Nephron (organoid): ENCODE measurements around the gene TBC1D17.

Source experiments
- H3K27ac Mint-ChIP-seq, 3 experiments: 2 replicates each; pipeline ENCODE4 v1.8.0; 2020; ENCODE audit warnings: mixed read lengths in 3 of 3, mild to moderate bottlenecking in 2 of 3, moderate library complexity in 1 of 3
- H3K27me3 Mint-ChIP-seq: 2 replicates; pipeline ENCODE4 v1.8.0; 2021; ENCODE audit warnings: low read depth, mild to moderate bottlenecking, moderate library complexity, mixed read lengths
- H3K36me3 Mint-ChIP-seq: 2 replicates; pipeline ENCODE4 v1.8.0; 2020; ENCODE audit warnings: low read depth, mixed read lengths
- H3K4me1 Mint-ChIP-seq: 2 replicates; pipeline ENCODE4 v1.8.0; 2020; ENCODE audit warnings: mixed read lengths
- H3K4me3 Mint-ChIP-seq, 3 experiments: 2 replicates each; pipeline ENCODE4 v1.8.0; 2020; ENCODE audit warnings: mild to moderate bottlenecking in 3 of 3, mixed read lengths in 3 of 3, moderate library complexity in 2 of 3
- H3K9me3 Mint-ChIP-seq: 2 replicates; pipeline ENCODE4 v1.8.0; 2020; ENCODE audit warnings: mixed read lengths
- TF ChIP-seq, protein P1 (sequence below), 3 experiments: fragments of 200-600 bp; sonication (generic); IDR thresholded peaks; one replicate each; pipeline ENCODE4 v1.5.0; 2021; ENCODE audit warnings: antibody characterized with exemption in 3 of 3; ENCODE audit not compliant: unreplicated experiment in 3 of 3

The TBC1D17 gene

DNA sequence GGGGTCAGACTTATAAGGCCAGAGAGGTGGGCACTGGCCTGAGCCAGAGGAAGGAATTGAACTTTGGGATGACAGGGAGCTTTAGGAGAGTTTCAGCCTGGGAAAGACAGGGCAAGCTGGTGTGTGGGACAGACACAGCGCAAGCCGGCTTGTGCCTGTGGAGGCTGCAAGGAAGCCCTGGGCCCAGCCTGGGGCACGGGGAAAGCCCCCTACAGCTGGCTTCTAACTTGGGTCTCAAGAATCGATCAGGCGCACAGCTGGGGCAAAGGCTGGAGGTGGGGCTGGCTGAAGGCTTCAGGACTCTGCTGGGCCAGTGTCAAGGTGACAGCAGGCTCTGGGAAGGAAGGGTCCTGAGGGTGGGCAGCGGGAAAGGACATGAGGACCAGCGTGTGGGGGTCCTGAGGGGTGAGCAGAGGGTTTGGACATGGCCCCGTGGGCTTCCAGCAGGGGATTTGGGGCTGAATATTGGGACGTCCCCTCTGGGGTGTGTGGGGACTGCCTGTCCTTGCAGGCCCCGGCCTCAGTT is 23.6 kb upstream of the TBC1D17 start:
- H3K27ac Mint-ChIP-seq: peak overlapping the region in 2 of 3 experiments; percentile 31 to 83
- peaks cover 32% of the 10 kb centered on the region for H3K36me3 Mint-ChIP-seq
- peaks cover 23% of the 10 kb centered on the region for H3K4me1 Mint-ChIP-seq
- no peaks in the 10 kb centered on the region for H3K27me3 Mint-ChIP-seq
- TF ChIP-seq, protein P1, sequence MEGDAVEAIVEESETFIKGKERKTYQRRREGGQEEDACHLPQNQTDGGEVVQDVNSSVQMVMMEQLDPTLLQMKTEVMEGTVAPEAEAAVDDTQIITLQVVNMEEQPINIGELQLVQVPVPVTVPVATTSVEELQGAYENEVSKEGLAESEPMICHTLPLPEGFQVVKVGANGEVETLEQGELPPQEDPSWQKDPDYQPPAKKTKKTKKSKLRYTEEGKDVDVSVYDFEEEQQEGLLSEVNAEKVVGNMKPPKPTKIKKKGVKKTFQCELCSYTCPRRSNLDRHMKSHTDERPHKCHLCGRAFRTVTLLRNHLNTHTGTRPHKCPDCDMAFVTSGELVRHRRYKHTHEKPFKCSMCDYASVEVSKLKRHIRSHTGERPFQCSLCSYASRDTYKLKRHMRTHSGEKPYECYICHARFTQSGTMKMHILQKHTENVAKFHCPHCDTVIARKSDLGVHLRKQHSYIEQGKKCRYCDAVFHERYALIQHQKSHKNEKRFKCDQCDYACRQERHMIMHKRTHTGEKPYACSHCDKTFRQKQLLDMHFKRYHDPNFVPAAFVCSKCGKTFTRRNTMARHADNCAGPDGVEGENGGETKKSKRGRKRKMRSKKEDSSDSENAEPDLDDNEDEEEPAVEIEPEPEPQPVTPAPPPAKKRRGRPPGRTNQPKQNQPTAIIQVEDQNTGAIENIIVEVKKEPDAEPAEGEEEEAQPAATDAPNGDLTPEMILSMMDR (IDR thresholded peaks at IDR 0.05; ENCODE audit: unreplicated experiment in 3 of 3): no peak
- H3K4me3 Mint-ChIP-seq: peak overlapping the region; percentile 79 to 86 (median 85)
- H3K9me3 Mint-ChIP-seq: peaks cover 11% of the 10 kb centered on the region

DNA sequence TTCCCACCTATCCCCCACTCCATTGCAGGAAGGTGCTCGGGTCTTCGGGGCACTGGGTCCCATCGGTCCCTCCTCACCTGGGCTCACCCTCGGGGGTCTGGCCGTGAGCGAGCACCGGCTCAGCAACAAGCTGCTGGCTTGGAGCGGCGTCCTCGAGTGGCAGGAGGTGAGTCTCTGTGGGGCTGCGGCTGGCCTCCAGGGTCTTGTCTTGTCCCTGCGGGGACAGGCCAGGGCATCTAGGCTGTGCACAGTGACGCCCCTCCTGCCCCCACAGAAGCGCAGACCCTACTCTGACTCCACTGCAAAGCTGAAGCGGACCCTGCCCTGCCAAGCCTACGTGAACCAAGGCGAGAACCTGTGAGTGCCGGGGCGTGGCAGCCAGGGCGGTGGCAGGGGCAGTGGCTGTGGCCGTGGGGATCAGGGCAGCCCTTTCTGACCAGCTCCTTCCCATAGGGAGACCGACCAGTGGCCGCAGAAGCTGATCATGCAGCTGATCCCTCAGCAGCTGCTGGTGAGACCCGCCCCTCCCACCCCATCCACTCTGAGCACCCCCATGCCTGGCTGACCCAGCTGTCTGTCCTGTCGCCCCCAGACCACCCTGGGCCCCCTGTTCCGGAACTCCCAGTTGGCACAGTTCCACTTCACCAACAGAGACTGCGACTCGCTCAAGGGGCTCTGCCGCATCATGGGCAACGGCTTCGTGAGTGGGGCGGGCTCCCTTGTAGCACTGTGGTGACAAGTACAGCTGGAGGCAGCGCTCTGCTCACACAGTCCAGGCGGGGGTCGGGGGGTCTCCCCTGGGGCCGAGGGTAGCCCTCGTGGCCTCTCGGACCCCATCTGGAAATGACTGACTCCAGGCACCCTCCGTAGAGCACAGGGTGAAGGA is 22.9 kb upstream of the TBC1D17 start:
- Mint-ChIP-seq H3K9me3 (peaks cover 7% of the 10 kb centered on the region), H3K36me3 (peaks cover 28% of the 10 kb centered on the region), H3K27ac (no peak overlapping the region)

DNA sequence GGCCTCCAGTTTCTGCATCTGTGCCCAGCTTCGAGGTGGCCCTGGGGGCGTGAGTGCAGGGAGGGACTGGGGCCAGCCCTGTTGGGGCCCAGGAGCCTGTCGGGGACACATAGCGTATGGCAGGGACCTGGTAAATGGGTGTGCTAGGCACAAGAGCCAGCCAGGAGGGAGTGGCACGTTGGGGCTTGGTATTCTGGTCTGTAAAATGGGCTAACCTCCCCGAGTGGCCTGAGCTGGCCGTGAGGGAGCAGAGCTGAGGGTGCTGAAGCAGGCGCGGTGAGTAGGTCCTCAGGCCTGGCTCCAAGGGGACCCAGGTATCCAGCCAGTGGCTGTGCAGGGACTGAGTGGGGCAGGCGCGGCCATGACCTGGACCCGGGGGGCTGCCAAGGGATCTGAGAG is 22.2 kb upstream of the TBC1D17 start:
- peaks cover 21% of the 10 kb centered on the region for H3K36me3 Mint-ChIP-seq
- H3K4me1 Mint-ChIP-seq: peaks cover 20% of the 10 kb centered on the region
- TF ChIP-seq, protein P1 (IDR thresholded peaks at IDR 0.05; ENCODE audit: unreplicated experiment in 3 of 3): no peak
- H3K27me3 Mint-ChIP-seq: no peaks in the 10 kb centered on the region
- H3K27ac Mint-ChIP-seq: peak overlapping the region in 1 of 3 experiments; percentile 22
- H3K9me3 Mint-ChIP-seq: peaks cover under 1% of the 10 kb centered on the region
- H3K4me3 Mint-ChIP-seq: no peak overlapping the region

More for the DNA sequence above, 22.9 kb upstream of the TBC1D17 start:
- H3K27me3 Mint-ChIP-seq: no peaks in the 10 kb centered on the region
- no peak overlapping the region for H3K4me3 Mint-ChIP-seq
- peaks cover 23% of the 10 kb centered on the region for H3K4me1 Mint-ChIP-seq
- TF ChIP-seq, protein P1 (IDR thresholded peaks at IDR 0.05; ENCODE audit: unreplicated experiment in 3 of 3): no peak

DNA sequence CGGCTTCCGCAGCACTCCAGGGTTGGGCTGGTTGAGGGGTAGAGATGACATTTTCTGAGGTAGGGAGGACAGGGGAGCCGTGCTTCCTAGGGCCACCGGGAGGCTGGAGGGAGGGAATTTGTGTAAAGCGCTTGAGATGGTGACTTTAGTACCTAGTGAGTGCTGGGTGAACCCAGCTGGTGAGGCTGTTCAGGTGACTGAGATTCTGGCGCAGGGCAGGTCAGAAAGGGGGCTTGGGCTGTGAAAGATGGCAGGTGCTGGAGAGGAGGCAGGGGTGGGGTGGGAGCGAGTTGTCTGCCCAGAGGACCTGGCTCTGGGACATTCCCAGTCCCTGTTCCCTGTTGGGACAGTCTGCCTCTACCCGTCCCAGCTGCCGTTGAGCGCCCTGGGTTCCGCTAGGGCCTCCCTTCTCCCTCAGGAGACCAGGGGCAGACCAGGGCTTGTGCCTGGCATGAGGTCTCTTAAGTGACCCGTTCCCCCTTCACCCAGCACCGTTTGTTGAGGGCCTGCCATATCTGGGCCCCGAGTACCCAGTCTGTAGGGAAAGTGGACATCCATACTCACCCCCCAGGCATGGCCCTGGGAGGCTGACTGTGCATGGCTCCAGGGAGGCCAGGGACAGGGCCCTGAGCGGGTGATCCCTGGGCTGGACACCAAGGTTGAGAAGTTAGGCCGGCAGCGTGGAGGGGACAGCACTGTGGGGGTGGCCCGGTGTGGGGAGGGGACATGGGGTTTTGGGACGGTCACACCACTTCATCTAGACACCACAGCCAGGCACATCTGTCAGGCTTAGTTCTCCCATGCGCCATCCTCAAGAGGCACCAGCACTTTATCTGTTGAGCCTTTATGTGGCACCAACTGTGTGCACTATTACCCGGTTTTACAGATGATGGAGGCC is 21.6 kb upstream of the TBC1D17 start:
- peak overlapping the region in 1 of 3 experiments; percentile 22 for H3K27ac Mint-ChIP-seq
- peaks cover 20% of the 10 kb centered on the region for H3K36me3 Mint-ChIP-seq
- no peaks in the 10 kb centered on the region for H3K9me3 Mint-ChIP-seq
- no peaks in the 10 kb centered on the region for H3K27me3 Mint-ChIP-seq
- TF ChIP-seq, protein P1 (IDR thresholded peaks at IDR 0.05; ENCODE audit: unreplicated experiment in 3 of 3): no peak
- H3K4me1 Mint-ChIP-seq: peaks cover 20% of the 10 kb centered on the region
- H3K4me3 Mint-ChIP-seq: peak overlapping the region in 1 of 3 experiments; percentile 26

DNA sequence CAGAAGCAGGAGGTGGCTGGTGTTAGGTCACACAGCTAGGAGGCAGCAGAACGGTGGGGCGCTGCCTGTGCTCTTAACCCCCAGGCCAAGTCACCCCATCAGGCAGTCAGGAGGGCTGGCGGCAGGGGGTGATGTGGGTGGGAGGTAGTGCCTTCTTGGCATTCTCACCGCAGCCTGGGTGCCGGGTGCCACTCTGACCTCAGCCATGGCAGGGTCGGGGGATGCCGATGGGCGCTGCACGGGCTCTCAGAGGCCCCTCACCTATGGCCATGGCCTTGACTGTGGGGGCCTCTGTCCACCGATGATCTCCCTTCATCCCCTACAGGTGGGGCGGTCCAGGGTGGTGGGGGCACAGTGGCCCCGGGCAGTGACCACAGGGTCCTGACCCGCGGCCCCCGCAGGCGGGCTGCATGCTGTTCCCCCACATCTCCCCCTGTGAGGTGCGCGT is 20.9 kb upstream of the TBC1D17 start:
- Mint-ChIP-seq H3K36me3 (peaks cover 21% of the 10 kb centered on the region), H3K9me3 (no peaks in the 10 kb centered on the region), H3K4me3 (no peak overlapping the region), H3K4me1 (peaks cover 20% of the 10 kb centered on the region), H3K27ac (no peak overlapping the region), H3K27me3 (no peaks in the 10 kb centered on the region)
- TF ChIP-seq, protein P1 (IDR thresholded peaks at IDR 0.05; ENCODE audit: unreplicated experiment in 3 of 3): no peak
